A673 (cell line): ENCODE results near the gene SLC16A6.

Experiments
- CTCF ChIP-seq: fragments of 300-800, 200-600 bp; sonication (generic); conservative IDR thresholded peaks from 2 replicates; pipeline ENCODE4 v1.5.1; 2017; ENCODE audit warnings: low read depth, mild to moderate bottlenecking, antibody characterized with exemption, low read length, moderate library complexity, mixed read lengths
- EZH2 ChIP-seq: fragments of 200-600 bp; sonication (generic); IDR thresholded peaks from 2 replicates; pipeline ENCODE4 v1.6.1; 2017; ENCODE audit warnings: borderline replicate concordance, low read depth, mild to moderate bottlenecking, mixed read lengths, antibody characterized with exemption, low read length; ENCODE audit not compliant: poor library complexity, severe bottlenecking

GRCh38 chr17:68326681-68327080 lies 35.8 kb upstream of the SLC16A6 start:
- no peak for TF ChIP-seq CTCF
- TF ChIP-seq EZH2: no peak
